ENCODE data around the gene ARMC7. TPM values are rescaled to one million over a fixed set of nuclear protein-coding genes. Genes with fewer than 3 reads are reported as not detected.
A peak's percentile ranks its signal among the peaks of the same experiment; 100 is the strongest.

ARMC7 gene
- total and polyA plus RNA-seq, 2 of the 13 experiments (the other 11 are each of a cell fraction or from before 2014, with no cell fraction given) = 3.9 to 4.2 TPM

GRCh38 chr17:75087182-75087557 is 22.6 kb upstream of the ARMC7 start (continued):
- TF ChIP-seq TCF7 (IDR thresholded peaks at IDR 0.05; ENCODE audit: low read depth) = no peak
- TF ChIP-seq KLF16 (CRISPR knock-in tag; IDR thresholded peaks at IDR 0.05) = no peak
- TF ChIP-seq ZBTB40 (IDR thresholded peaks at IDR 0.05) = no peak
- no peak for TF ChIP-seq ZBTB40 (CRISPR knock-in tag; IDR thresholded peaks at IDR 0.05)
- TF ChIP-seq MIER3 (CRISPR knock-in tag; IDR thresholded peaks at IDR 0.05; ENCODE audit: borderline replicate concordance) = no peak
- no peak for TF ChIP-seq CBX5 (CRISPR knock-in tag; IDR thresholded peaks at IDR 0.05; ENCODE audit: borderline replicate concordance)
- no peak for TF ChIP-seq ISX (CRISPR knock-in tag; conservative IDR thresholded peaks at IDR 0.05)
- no peak for TF ChIP-seq HINFP (CRISPR knock-in tag; IDR thresholded peaks at IDR 0.05; ENCODE audit: low read depth)
- TF ChIP-seq NRL (CRISPR knock-in tag; IDR thresholded peaks at IDR 0.05; ENCODE audit: borderline replicate concordance) = 0 out of 2 replicates have a peak, but pooled peaks have one; percentile 21
- no peak for TF ChIP-seq DDIT3 (CRISPR knock-in tag; IDR thresholded peaks at IDR 0.05)
- TF ChIP-seq GATAD1 (CRISPR knock-in tag; IDR thresholded peaks at IDR 0.05) = no peak
- no peak for TF ChIP-seq PRDM10 (CRISPR knock-in tag; IDR thresholded peaks at IDR 0.05; ENCODE audit: low read depth)
- no peak for TF ChIP-seq ATF6 (CRISPR knock-in tag; conservative IDR thresholded peaks at IDR 0.05)
- TF ChIP-seq TAF1 (CRISPR knock-in tag; IDR thresholded peaks at IDR 0.05) = no peak
